GM18861 (cell line): ENCODE data around the gene PPRC1.
"Not testable (repeated sequence)": the region's sequence is repeated elsewhere in the genome, so short reads cannot be mapped to it uniquely, and the experiment has no call there.

Experiments
- ATAC-seq: cut with Tn5 transposase; IDR thresholded peaks from one replicate; pipeline ENCODE4 v1.9.1; 2021; ENCODE audit not compliant: unreplicated experiment

Gene PPRC1

GRCh38 chr10:102188941-102189898 lies 56.4 kb downstream of the PPRC1 start:
- ATAC-seq: not testable (repeated sequence)

GRCh38 chr10:102191956-102192355 lies 59.1 kb downstream of the PPRC1 start:
- no peak for ATAC-seq

- ATAC-seq: no peak
Measured at GRCh38 chr10:102195296-102195870, 62.5 kb downstream of the PPRC1 start.

- no peak for ATAC-seq
Measured at GRCh38 chr10:102196893-102197292, 64.1 kb downstream of the PPRC1 start.

- no peak for ATAC-seq
Measured at GRCh38 chr10:102198027-102198426, 65.2 kb downstream of the PPRC1 start.
